ENCODE measurements around the gene AIRE.
"Not testable (repeated sequence)": the region's sequence is repeated elsewhere in the genome, so short reads cannot be mapped to it uniquely, and the experiment has no call there.

DNA sequence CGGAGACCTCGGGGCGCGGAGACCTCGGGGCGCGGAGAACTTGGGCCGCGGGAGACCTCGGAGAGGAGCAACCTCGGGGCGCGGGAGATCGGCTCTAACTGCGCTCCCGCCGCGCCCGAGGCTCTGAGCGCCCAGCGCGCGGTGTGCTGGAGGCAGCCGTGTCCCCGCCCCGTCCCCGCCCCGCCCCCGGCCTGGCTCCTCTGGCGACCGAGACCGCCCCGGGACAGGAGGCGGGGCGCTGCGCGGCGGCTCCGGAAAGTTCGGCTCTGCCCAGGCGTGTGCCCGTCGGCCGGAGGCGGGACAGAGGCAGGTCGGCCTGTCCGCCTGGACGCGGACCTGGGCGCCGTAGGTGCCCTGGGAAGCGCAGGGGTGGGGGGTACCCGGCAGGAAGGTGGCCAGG lies 44.8 kb upstream of the AIRE start, which contains the start of gene ICOSLG:
- TF ChIP-seq, protein P1, sequence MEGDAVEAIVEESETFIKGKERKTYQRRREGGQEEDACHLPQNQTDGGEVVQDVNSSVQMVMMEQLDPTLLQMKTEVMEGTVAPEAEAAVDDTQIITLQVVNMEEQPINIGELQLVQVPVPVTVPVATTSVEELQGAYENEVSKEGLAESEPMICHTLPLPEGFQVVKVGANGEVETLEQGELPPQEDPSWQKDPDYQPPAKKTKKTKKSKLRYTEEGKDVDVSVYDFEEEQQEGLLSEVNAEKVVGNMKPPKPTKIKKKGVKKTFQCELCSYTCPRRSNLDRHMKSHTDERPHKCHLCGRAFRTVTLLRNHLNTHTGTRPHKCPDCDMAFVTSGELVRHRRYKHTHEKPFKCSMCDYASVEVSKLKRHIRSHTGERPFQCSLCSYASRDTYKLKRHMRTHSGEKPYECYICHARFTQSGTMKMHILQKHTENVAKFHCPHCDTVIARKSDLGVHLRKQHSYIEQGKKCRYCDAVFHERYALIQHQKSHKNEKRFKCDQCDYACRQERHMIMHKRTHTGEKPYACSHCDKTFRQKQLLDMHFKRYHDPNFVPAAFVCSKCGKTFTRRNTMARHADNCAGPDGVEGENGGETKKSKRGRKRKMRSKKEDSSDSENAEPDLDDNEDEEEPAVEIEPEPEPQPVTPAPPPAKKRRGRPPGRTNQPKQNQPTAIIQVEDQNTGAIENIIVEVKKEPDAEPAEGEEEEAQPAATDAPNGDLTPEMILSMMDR (IDR thresholded peaks at IDR 0.05), result not testable (repeated sequence)
- TF ChIP-seq POLR2A (IDR thresholded peaks at IDR 0.05), result not testable (repeated sequence)
